Karpas-422 (cell line): ENCODE results near the gene TXNL4B. TPM values are rescaled to one million over a fixed set of nuclear protein-coding genes. Genes with fewer than 3 reads are reported as not detected.
"Not testable (repeated sequence)": the region's sequence is repeated elsewhere in the genome, so short reads cannot be mapped to it uniquely, and the experiment has no call there.

Experiments used
- DNase-seq: peaks from one replicate; pipeline ENCODE4 v3.0.0-alpha.2; 2015
- H2AFZ ChIP-seq: fragments of 200-600 bp; sonication (generic); 2 replicates; pipeline ENCODE4 v1.6.1; 2014; ENCODE audit warnings: antibody characterized with exemption, low read length, mixed read lengths
- H3K27ac ChIP-seq: fragments of 200-600 bp; sonication (generic); 2 replicates; pipeline ENCODE4 v1.5.1; 2014; ENCODE audit warnings: mild to moderate bottlenecking, low read length, moderate library complexity
- H3K27me3 ChIP-seq: fragments of 200-600 bp; sonication (generic); 2 replicates; pipeline ENCODE4 v1.6.1; 2014; ENCODE audit warnings: low read length, mixed read lengths
- H3K36me3 ChIP-seq: fragments of 200-600 bp; sonication (generic); 2 replicates; pipeline ENCODE4 v1.6.1; 2014; ENCODE audit warnings: low read length, mixed read lengths; ENCODE audit not compliant: insufficient read depth
- H3K4me1 ChIP-seq: fragments of 200-600 bp; sonication (generic); 2 replicates; pipeline ENCODE4 v1.6.1; 2014; ENCODE audit warnings: mild to moderate bottlenecking, low read length, mixed read lengths
- H3K4me2 ChIP-seq: fragments of 200-600 bp; sonication (generic); 2 replicates; pipeline ENCODE4 v1.6.1; 2014; ENCODE audit warnings: low read length, low read depth, mild to moderate bottlenecking; ENCODE audit not compliant: poor library complexity, severe bottlenecking
- H3K4me3 ChIP-seq: fragments of 200-600 bp; sonication (generic); 2 replicates; pipeline ENCODE4 v1.5.1; 2014; ENCODE audit warnings: mild to moderate bottlenecking, antibody characterized with exemption, low read length, mixed read lengths
- H3K79me2 ChIP-seq: fragments of 200-600 bp; sonication (generic); 2 replicates; pipeline ENCODE4 v1.6.1; 2014; ENCODE audit warnings: mild to moderate bottlenecking, low read length, mixed read lengths
- H3K9ac ChIP-seq: fragments of 200-600 bp; sonication (generic); 2 replicates; pipeline ENCODE4 v1.6.0; 2014; ENCODE audit warnings: low read length
- H3K9me2 ChIP-seq: fragments of 200-600 bp; sonication (generic), shearing (Covaris generic); replicated peaks from 2 replicates; pipeline ENCODE4 v1.6.0; 2014; ENCODE audit warnings: mild to moderate bottlenecking, low read length, moderate library complexity; ENCODE audit not compliant: insufficient read depth
- H3K9me3 ChIP-seq: fragments of 300-700, 200-600 bp; sonication (generic); 2 replicates; pipeline ENCODE4 v1.6.1; 2014; ENCODE audit warnings: low read length, mixed read lengths
- H4K20me1 ChIP-seq: fragments of 200-600 bp; sonication (generic); 2 replicates; pipeline ENCODE4 v1.6.1; 2014; ENCODE audit warnings: mild to moderate bottlenecking, antibody characterized with exemption, low read length, low read depth; ENCODE audit not compliant: insufficient read depth
- total RNA-seq: library from RNA; depleted of rRNA; stranded (reverse); fragments of >200 nt; shearing (Covaris generic); gene quantifications from 2 replicates; pipeline ENCODE4 v1.2.3, GENCODE V29; 2014; ENCODE audit warnings: low replicate concordance

TXNL4B gene
- total RNA-seq, 1 experiment from 2014 or later: 15.2 TPM

DNA sequence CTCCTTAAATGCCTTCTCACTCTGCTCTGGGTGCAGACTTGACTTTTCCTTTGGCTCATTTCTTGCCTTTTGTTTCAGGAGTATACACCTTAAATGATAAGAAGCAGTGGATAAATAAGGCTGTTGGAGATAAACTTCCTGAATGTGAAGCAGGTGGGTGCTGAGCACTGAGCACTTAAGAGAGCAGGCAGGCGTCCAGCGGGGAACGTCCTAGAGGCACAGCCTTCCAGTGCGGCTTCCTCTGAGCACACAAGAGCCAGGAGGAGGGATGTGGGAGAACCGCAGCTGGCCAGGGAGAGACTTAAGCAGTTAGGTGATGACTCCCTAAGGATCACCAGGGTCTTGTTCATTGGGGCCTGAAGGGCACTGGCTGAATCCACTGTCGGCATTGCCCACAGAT is 18.4 kb downstream of the TXNL4B start:
- not testable (repeated sequence) for DNase-seq, H3K27ac ChIP-seq, H3K36me3 ChIP-seq, H3K27me3 ChIP-seq, H4K20me1 ChIP-seq, H2AFZ ChIP-seq, H3K4me1 ChIP-seq, H3K79me2 ChIP-seq, H3K9me2 ChIP-seq, H3K9ac ChIP-seq, H3K4me2 ChIP-seq, H3K9me3 ChIP-seq, H3K4me3 ChIP-seq

DNA sequence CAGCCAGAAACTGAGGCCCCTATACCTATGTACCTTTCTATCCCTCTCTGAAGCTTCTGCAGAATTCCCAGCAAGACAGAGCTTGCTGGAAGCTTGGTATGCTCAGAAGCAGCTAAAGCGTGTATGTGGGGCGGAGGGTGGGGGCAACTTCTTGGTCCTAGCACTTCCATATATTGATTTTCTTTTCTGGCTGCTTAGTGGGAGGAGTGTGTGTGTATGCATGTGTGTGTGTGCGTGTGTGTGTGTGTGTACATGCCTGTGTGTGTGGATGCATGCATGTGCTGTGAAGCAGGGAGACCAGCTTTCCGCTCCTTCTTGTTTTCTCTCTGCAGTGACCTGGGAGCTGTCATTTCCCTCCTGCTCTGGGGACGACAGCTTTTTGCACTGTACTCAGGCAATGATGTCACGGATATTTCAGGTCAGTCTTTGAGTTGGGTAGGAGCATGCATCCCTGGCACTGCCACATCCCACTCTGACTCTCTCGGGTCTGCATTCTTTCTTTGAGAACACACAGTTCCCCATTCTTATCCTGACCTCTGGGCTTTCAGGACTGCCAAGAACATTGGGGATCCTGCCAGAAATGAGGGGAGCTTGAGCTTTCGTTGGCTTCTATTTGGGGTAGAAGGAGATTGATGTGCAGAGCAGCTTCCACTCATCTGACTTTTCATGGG is 19.7 kb downstream of the TXNL4B start:
- no peak overlapping the region for H2AFZ ChIP-seq
- no peaks in the 10 kb centered on the region for H3K36me3 ChIP-seq
- no peaks in the 10 kb centered on the region for H3K9me2 ChIP-seq
- H3K4me3 ChIP-seq: no peak overlapping the region
- no peak overlapping the region for H3K27ac ChIP-seq
- no peaks in the 10 kb centered on the region for H3K27me3 ChIP-seq
- H4K20me1 ChIP-seq: no peaks in the 10 kb centered on the region
- no peaks in the 10 kb centered on the region for H3K9me3 ChIP-seq
- no peak overlapping the region for H3K9ac ChIP-seq
- H3K4me2 ChIP-seq: no peak overlapping the region
- H3K4me1 ChIP-seq: peaks cover 7% of the 10 kb centered on the region
- no peaks in the 10 kb centered on the region for H3K79me2 ChIP-seq
- no peak for DNase-seq

DNA sequence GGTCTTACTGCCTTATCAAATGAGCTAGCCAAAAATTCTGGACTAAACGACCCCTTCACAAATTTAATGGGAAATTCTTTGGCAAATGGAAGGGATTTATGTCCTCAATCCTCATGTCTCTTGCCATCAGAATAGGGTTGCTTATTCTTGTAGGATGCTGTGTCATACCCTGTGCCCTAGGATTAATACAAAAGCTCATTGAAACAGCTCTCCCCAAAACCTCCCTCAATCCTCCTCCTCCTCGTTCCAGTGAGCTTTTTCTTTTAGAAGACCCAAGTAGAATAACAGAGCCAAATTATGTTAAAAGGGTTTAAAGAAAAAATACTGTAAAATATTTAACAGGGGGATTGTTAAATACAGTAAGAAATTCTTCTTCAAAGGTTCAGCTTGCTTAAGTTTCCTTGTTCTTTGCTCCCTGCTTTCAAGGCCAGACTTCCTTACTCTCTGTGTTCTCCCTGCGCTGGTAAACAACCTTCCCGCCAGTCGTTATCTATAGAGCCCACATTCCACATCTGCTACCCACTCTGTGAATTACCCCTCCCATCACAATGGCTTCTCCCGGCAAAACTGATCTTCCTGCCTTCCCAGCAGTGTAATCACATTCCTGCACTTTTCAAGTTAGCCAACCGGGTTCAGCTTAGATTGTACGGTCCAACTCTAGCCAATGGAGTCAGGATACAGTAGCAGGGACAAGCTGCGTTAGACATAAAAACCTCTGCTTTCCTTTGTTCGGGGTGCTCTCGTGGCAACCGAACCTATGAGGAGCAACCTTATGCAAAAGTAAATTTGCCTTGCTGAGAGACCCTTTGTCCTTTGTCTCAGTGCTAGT is 20.7 kb downstream of the TXNL4B start:
- DNase-seq: no peak
- H3K4me3 ChIP-seq: no peak overlapping the region
- no peaks in the 10 kb centered on the region for H3K9me2 ChIP-seq
- no peak overlapping the region for H2AFZ ChIP-seq
- H3K36me3 ChIP-seq: no peaks in the 10 kb centered on the region
- H4K20me1 ChIP-seq: no peaks in the 10 kb centered on the region
- peaks cover 7% of the 10 kb centered on the region for H3K4me1 ChIP-seq
- no peak overlapping the region for H3K9ac ChIP-seq
- no peak overlapping the region for H3K27ac ChIP-seq
- H3K79me2 ChIP-seq: no peaks in the 10 kb centered on the region
- no peaks in the 10 kb centered on the region for H3K9me3 ChIP-seq
- no peak overlapping the region for H3K4me2 ChIP-seq
- no peaks in the 10 kb centered on the region for H3K27me3 ChIP-seq

DNA sequence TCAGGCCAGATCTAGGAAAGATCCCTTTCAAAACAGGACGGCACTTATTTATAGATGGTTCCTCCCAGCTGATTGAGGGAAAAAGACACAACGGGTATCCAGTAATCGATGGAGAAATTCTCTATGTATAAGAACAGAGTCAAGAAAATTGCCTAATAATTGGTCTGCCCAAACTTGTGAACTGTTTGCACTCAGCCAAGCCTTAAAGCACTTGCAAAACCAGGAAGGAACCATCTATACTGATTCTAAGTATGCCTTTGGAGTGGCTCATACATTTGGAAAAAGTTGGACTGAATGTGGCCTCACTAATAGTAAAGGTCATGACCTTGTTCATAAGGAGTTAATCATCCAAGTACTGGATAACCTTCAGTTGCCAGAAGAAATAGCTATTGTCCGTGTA is 24.5 kb downstream of the TXNL4B start:
- peaks cover 7% of the 10 kb centered on the region for H3K4me1 ChIP-seq

DNA sequence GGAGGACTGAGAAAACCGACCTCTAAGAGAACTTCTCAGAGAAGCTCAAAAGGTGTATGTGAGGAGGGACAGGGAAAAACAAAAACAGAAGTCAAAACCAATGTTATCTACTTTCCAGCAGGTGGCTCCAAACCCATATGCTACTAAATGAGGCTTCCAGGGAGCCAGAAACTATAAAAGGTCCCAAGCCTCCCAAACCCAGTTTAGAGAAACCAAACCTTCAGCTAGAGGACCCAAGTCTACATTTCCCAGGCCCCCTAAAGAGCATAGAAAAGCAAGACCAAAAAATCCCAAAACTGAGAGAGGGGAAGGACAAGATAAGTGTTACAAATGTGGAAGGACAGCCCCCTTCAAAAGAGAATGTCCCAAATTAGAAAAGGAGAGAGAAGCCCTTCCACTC is 26.7 kb downstream of the TXNL4B start:
- Histone ChIP-seq H3K9ac (no peak overlapping the region), H3K36me3 (no peaks in the 10 kb centered on the region), H3K9me2 (no peaks in the 10 kb centered on the region), H2AFZ (no peak overlapping the region), H3K9me3 (no peaks in the 10 kb centered on the region), H3K4me2 (no peak overlapping the region), H3K27me3 (no peaks in the 10 kb centered on the region), H3K79me2 (no peaks in the 10 kb centered on the region), H3K4me1 (peaks cover 7% of the 10 kb centered on the region), H4K20me1 (no peaks in the 10 kb centered on the region), H3K4me3 (no peak overlapping the region), H3K27ac (no peak overlapping the region)
- peak; percentile 68 for DNase-seq

More for the DNA sequence above, 24.5 kb downstream of the TXNL4B start:
- Histone ChIP-seq H2AFZ (no peak overlapping the region), H3K27me3 (no peaks in the 10 kb centered on the region), H3K4me2 (no peak overlapping the region), H3K27ac (no peak overlapping the region), H3K79me2 (no peaks in the 10 kb centered on the region), H3K36me3 (no peaks in the 10 kb centered on the region), H4K20me1 (no peaks in the 10 kb centered on the region), H3K4me3 (no peak overlapping the region), H3K9me3 (no peaks in the 10 kb centered on the region), H3K9me2 (no peaks in the 10 kb centered on the region), H3K9ac (no peak overlapping the region)
- DNase-seq: no peak

DNA sequence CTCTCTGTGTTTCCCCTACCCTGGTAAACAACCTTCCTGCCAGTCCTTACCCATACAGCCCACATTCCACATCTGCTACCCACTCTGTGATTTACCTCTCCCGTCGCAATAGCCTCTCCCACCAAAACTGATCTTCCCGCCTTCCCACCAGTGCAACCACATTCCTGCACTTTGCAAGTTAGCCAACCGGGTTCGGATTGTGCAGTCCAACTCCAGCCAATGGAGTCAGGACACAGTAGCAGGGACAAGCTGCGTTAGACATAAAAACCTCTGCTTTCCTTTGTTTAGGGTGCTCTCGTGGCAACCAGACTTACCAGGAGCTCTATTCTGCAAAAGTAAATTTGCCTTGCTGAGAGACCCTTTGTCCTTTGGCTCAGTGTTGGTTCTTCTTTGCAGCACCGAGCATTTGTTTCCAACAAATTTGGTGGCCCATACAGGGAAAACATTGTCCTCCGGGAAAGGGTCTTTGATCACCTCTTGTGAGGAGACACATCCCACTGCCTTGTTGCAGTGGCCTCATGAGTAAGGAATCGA is 29.0 kb downstream of the TXNL4B start:
- no peak overlapping the region for H2AFZ ChIP-seq
- no peaks in the 10 kb centered on the region for H3K9me3 ChIP-seq
- H3K9ac ChIP-seq: no peak overlapping the region
- no peak overlapping the region for H3K27ac ChIP-seq
- H3K4me3 ChIP-seq: no peak overlapping the region
- no peaks in the 10 kb centered on the region for H3K4me1 ChIP-seq
- H4K20me1 ChIP-seq: no peaks in the 10 kb centered on the region
- H3K27me3 ChIP-seq: no peaks in the 10 kb centered on the region
- no peak overlapping the region for H3K4me2 ChIP-seq
- no peaks in the 10 kb centered on the region for H3K79me2 ChIP-seq
- H3K36me3 ChIP-seq: no peaks in the 10 kb centered on the region
- DNase-seq: no peak
- no peaks in the 10 kb centered on the region for H3K9me2 ChIP-seq

DNA sequence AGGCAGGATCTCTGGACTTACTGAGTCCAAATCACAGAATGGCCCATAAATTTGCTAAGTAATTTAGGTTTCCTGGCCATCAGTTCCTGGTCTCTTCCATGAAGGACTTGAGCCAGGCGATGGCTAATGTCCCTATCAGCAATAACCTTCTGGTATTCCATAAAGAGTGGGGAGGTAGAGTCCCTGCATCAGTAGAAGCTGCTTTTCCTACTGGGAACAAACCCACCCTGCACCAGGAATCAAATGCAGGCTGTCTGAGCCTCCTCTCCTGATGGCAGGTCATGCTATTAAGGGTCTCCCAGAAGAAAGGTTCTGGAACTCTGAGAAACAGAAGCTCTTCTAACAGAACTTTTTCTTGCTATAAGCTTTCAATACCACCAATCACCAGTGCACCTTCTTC is 31.9 kb downstream of the TXNL4B start:
- Histone ChIP-seq H3K4me3 (no peak overlapping the region), H3K4me2 (no peak overlapping the region), H3K9ac (no peak overlapping the region), H3K79me2 (no peaks in the 10 kb centered on the region), H3K9me3 (no peaks in the 10 kb centered on the region), H3K27me3 (no peaks in the 10 kb centered on the region), H2AFZ (no peak overlapping the region), H4K20me1 (no peaks in the 10 kb centered on the region), H3K27ac (no peak overlapping the region), H3K36me3 (no peaks in the 10 kb centered on the region), H3K9me2 (no peaks in the 10 kb centered on the region), H3K4me1 (no peaks in the 10 kb centered on the region)
- DNase-seq: no peak

DNA sequence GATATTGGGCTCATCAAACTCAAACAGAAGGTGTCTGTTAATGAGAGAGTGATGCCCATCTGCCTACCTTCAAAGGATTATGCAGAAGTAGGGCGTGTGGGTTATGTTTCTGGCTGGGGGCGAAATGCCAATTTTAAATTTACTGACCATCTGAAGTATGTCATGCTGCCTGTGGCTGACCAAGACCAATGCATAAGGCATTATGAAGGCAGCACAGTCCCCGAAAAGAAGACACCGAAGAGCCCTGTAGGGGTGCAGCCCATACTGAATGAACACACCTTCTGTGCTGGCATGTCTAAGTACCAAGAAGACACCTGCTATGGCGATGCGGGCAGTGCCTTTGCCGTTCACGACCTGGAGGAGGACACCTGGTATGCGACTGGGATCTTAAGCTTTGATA is 33.0 kb downstream of the TXNL4B start:
- Histone ChIP-seq H2AFZ (no peak overlapping the region), H3K27me3 (no peaks in the 10 kb centered on the region), H3K4me1 (no peaks in the 10 kb centered on the region), H3K27ac (no peak overlapping the region), H3K36me3 (no peaks in the 10 kb centered on the region), H3K4me3 (no peak overlapping the region), H3K79me2 (no peaks in the 10 kb centered on the region), H3K4me2 (no peak overlapping the region), H3K9me3 (no peaks in the 10 kb centered on the region), H3K9me2 (no peaks in the 10 kb centered on the region), H3K9ac (no peak overlapping the region), H4K20me1 (no peaks in the 10 kb centered on the region)
- DNase-seq: no peak
